Colonic mucosa (tissue), 4 donors: ENCODE data around the gene OR2M5. TPM values are rescaled to one million over a fixed set of nuclear protein-coding genes. Genes with fewer than 3 reads are reported as not detected.

Experiments used
- DNase-seq: peaks from one replicate; pipeline ENCODE4 v3.0.0-alpha.2; 2020
- H3K27ac ChIP-seq: fragments of 200-600 bp; one replicate; pipeline ENCODE4 v1.8.0; 2021
- H3K27me3 ChIP-seq: fragments of 200-600 bp; one replicate; pipeline ENCODE4 v1.8.0; 2021
- H3K36me3 ChIP-seq: fragments of 200-600 bp; one replicate; pipeline ENCODE4 v1.8.0; 2021
- H3K4me1 ChIP-seq: fragments of 200-600 bp; one replicate; pipeline ENCODE4 v1.8.0; 2021; ENCODE audit warnings: mild to moderate bottlenecking
- H3K4me3 ChIP-seq: fragments of 200-600 bp; one replicate; pipeline ENCODE4 v1.8.0; 2021
- H3K9ac ChIP-seq, 2 donors: one replicate each; pipeline ENCODE4 v1.7.0; 2013; ENCODE audit warnings: control low read depth in 2 of 2, low read depth in 2 of 2, low read length in 2 of 2
- H3K9me3 ChIP-seq: fragments of 200-600 bp; one replicate; pipeline ENCODE4 v1.8.0; 2021
- CTCF ChIP-seq: fragments of 200-600 bp; IDR thresholded peaks from one replicate; pipeline ENCODE4 v1.8.0; 2022; ENCODE audit warnings: antibody characterized with exemption, mild to moderate bottlenecking
- intact Hi-C: fragments of 100-400 bp; cut with DNase I; formaldehyde crosslinking; loops from one replicate; pipeline ENCODE4 v1.14.1; 2022
- total RNA-seq, 2 donors: library from RNA; stranded (reverse); fragmentation: NEBNext Ultra II Directional in 1 of 2; extraction: Animal tissue kit (Norgen Biotek cat#: 25700) in 1 of 2; gene quantifications; one replicate each; pipeline ENCODE4 v1.2.1, GENCODE V29; 2021
- donor health status: healthy.
- donor health status: DM: no; HTN: no; CAD: no.
- donor health status: DM: no; HTN: no; CAD: no.

OR2M5 gene
- total RNA-seq, 2 donors from 2014 or later = not detected

GRCh38 chr1:248155927-248156326 is 11.0 kb downstream of the OR2M5 start:
- Histone ChIP-seq H3K4me3 (no peak overlapping the region), H3K9ac (no peak overlapping the region), H3K27me3 (no peaks in the 10 kb centered on the region), H3K27ac (no peak overlapping the region), H3K36me3 (no peaks in the 10 kb centered on the region), H3K9me3 (no peaks in the 10 kb centered on the region), H3K4me1 (no peaks in the 10 kb centered on the region)
- DNase-seq = no peak
- intact Hi-C loops = no loop called here
- TF ChIP-seq CTCF = no peak

- H3K9ac ChIP-seq = no peak overlapping the region
- intact Hi-C loops = no loop called here
- DNase-seq = no peak
- no peak overlapping the region for H3K4me3 ChIP-seq
- H3K9me3 ChIP-seq = no peaks in the 10 kb centered on the region
- no peaks in the 10 kb centered on the region for H3K4me1 ChIP-seq
- no peaks in the 10 kb centered on the region for H3K27me3 ChIP-seq
- no peaks in the 10 kb centered on the region for H3K36me3 ChIP-seq
- TF ChIP-seq CTCF = no peak
- no peak overlapping the region for H3K27ac ChIP-seq
Measured at GRCh38 chr1:248158758-248159157, 13.8 kb downstream of the OR2M5 start.

- H3K36me3 ChIP-seq = no peaks in the 10 kb centered on the region
- H3K9ac ChIP-seq = no peak overlapping the region
- no peak overlapping the region for H3K4me3 ChIP-seq
- no peaks in the 10 kb centered on the region for H3K9me3 ChIP-seq
- no peak for DNase-seq
- H3K27ac ChIP-seq = no peak overlapping the region
- H3K27me3 ChIP-seq = no peaks in the 10 kb centered on the region
- intact Hi-C loops = no loop called here
- no peaks in the 10 kb centered on the region for H3K4me1 ChIP-seq
- TF ChIP-seq CTCF = no peak
Measured at GRCh38 chr1:248164031-248164430, 19.1 kb downstream of the OR2M5 start.

GRCh38 chr1:248165186-248165585 is 20.2 kb downstream of the OR2M5 start:
- Histone ChIP-seq H3K36me3 (no peaks in the 10 kb centered on the region), H3K27ac (no peak overlapping the region), H3K27me3 (no peaks in the 10 kb centered on the region), H3K4me3 (no peak overlapping the region), H3K9me3 (no peaks in the 10 kb centered on the region), H3K4me1 (no peaks in the 10 kb centered on the region), H3K9ac (no peak overlapping the region)
- no peak for DNase-seq
- intact Hi-C loops = no loop called here
- no peak for TF ChIP-seq CTCF

GRCh38 chr1:248174521-248174920 is 29.6 kb downstream of the OR2M5 start, which contains the start of gene OR2M2:
OR2M2 (plus strand) TSS chr1:248174821; CDS start chr1:248179986, 5,165 bp downstream.
- no peak for DNase-seq
- H3K9me3 ChIP-seq = no peaks in the 10 kb centered on the region
- H3K4me1 ChIP-seq = no peaks in the 10 kb centered on the region
- no peaks in the 10 kb centered on the region for H3K27me3 ChIP-seq
- intact Hi-C loops = no loop called here
- no peak for TF ChIP-seq CTCF
- H3K9ac ChIP-seq = no peak within 1 kb of the TSS
- H3K36me3 ChIP-seq = no peaks in the 10 kb centered on the region
- H3K4me3 ChIP-seq = no peak within 1 kb of the TSS
- H3K27ac ChIP-seq = no peak within 1 kb of the TSS

- no peak for TF ChIP-seq CTCF
- no peaks in the 10 kb centered on the region for H3K4me1 ChIP-seq
- intact Hi-C loops = no loop called here
- H3K27me3 ChIP-seq = no peaks in the 10 kb centered on the region
- no peak overlapping the region for H3K4me3 ChIP-seq
- H3K36me3 ChIP-seq = no peaks in the 10 kb centered on the region
- no peaks in the 10 kb centered on the region for H3K9me3 ChIP-seq
- H3K27ac ChIP-seq = no peak overlapping the region
- no peak overlapping the region for H3K9ac ChIP-seq
- DNase-seq = no peak
Measured at GRCh38 chr1:248183996-248184395, 39.0 kb downstream of the OR2M5 start.
